PC-3 (cell line): ENCODE data around the gene SPRYD4. TPM values are rescaled to one million over a fixed set of nuclear protein-coding genes. Genes with fewer than 3 reads are reported as not detected.

ENCODE experiments used
- ATAC-seq: fragments of 200-7000 bp; cut with Tn5 transposase; 2 replicates; pipeline ENCODE4 v1.9.1; 2020; ENCODE audit warnings: mild to moderate bottlenecking, moderate library complexity
- BruUV-seq: library from RNA; stranded (reverse); fragments of 400-500 nt; replicated peaks from 2 replicates; lab custom pipeline; 2021; lab: Mats Ljungman, UMichigan
- CTCF ChIA-PET: fragments of 300-600 bp; sonication (Branson Sonifier 250); formaldehyde crosslinking; loops from one replicate; lab custom pipeline; 2022; ENCODE audit warnings: antibody characterized with exemption; lab: Charles Lee
- POLR2A ChIA-PET: fragments of 300-600 bp; sonication (Branson Sonifier 250); formaldehyde crosslinking; loops from one replicate; lab custom pipeline; 2022; ENCODE audit warnings: antibody characterized with exemption; ENCODE audit not compliant: unreplicated experiment; lab: Charles Lee
- DNase-seq: peaks from one replicate; pipeline ENCODE4 v3.0.0-alpha.2; 2015
- H2AFZ ChIP-seq: fragments of 300-600 bp; sonication (generic); 2 replicates; pipeline ENCODE4 v1.6.0; 2016; ENCODE audit warnings: antibody characterized with exemption, low read length
- H3F3A ChIP-seq: fragments of 300-600 bp; sonication (generic); one replicate; pipeline ENCODE4 v1.6.0; 2017; ENCODE audit warnings: antibody characterized with exemption, low read length, control low read depth, mild to moderate bottlenecking; ENCODE audit not compliant: unreplicated experiment
- H3K27ac ChIP-seq: fragments of 300-600 bp; sonication (generic); 2 replicates; pipeline ENCODE4 v1.5.1; 2016; ENCODE audit warnings: mild to moderate bottlenecking, low read length
- H3K27me3 ChIP-seq: fragments of 300-600 bp; sonication (generic); 2 replicates; pipeline ENCODE4 v1.6.1; 2016; ENCODE audit warnings: low read length, mixed read lengths
- H3K36me3 ChIP-seq: fragments of 300-600 bp; sonication (generic); 2 replicates; pipeline ENCODE4 v1.6.1; 2016; ENCODE audit warnings: low read depth, mixed run types, low read length, mixed read lengths
- H3K4me1 ChIP-seq: fragments of 300-600 bp; sonication (generic); 2 replicates; pipeline ENCODE4 v1.5.1; 2016; ENCODE audit warnings: low read length; ENCODE audit not compliant: insufficient read depth
- H3K4me2 ChIP-seq: fragments of 300-600 bp; sonication (generic); 2 replicates; pipeline ENCODE4 v1.6.0; 2016; ENCODE audit warnings: low read length
- H3K4me3 ChIP-seq: fragments of 300-600 bp; sonication (generic); 2 replicates; pipeline ENCODE4 v1.5.1; 2016; ENCODE audit warnings: mild to moderate bottlenecking, low read length, mixed read lengths
- H3K79me2 ChIP-seq: fragments of 300-600 bp; sonication (generic); 2 replicates; pipeline ENCODE4 v1.6.1; 2017; ENCODE audit warnings: low read length, mixed read lengths
- H3K9ac ChIP-seq: fragments of 300-600 bp; sonication (generic); 2 replicates; pipeline ENCODE4 v1.6.0; 2016; ENCODE audit warnings: mild to moderate bottlenecking, low read length
- H3K9me2 ChIP-seq: fragments of 300-600 bp; sonication (generic); replicated peaks from 2 replicates; pipeline ENCODE4 v1.6.1; 2016; ENCODE audit warnings: mixed run types, low read length, mixed read lengths
- H3K9me3 ChIP-seq: fragments of 300-600 bp; sonication (generic); 2 replicates; pipeline ENCODE4 v1.6.1; 2016; ENCODE audit warnings: low read length, mixed read lengths
- H4K20me1 ChIP-seq: fragments of 300-600 bp; sonication (generic); 2 replicates; pipeline ENCODE4 v1.6.1; 2016; ENCODE audit warnings: low read length, mixed read lengths
- EZH2 ChIP-seq: fragments of 300-600 bp; sonication (generic); IDR thresholded peaks from one replicate; pipeline ENCODE4 v1.6.1; 2017; ENCODE audit warnings: antibody characterized with exemption, mild to moderate bottlenecking, low read length; ENCODE audit not compliant: unreplicated experiment
- EZH2phosphoT487 ChIP-seq: fragments of 300-600 bp; sonication (generic); IDR thresholded peaks from 2 replicates; pipeline ENCODE4 v1.6.1; 2018; ENCODE audit warnings: mild to moderate bottlenecking, antibody characterized with exemption, low read length, borderline replicate concordance
- intact Hi-C: fragments of 100-400 bp; cut with micrococcal nuclease; formaldehyde crosslinking; loops from 2 replicates; pipeline ENCODE4 v1.9.0; 2023
- total RNA-seq: library from RNA; depleted of rRNA; stranded (reverse); fragments of >200 nt; gene quantifications from 2 replicates; pipeline ENCODE4 v1.2.3, GENCODE V29; 2014
- TF ChIP-seq, protein P1 (sequence below): fragments of 300-600 bp; sonication (generic); conservative IDR thresholded peaks from 2 replicates; pipeline ENCODE4 v1.5.1; 2017; ENCODE audit warnings: antibody characterized with exemption, low read depth, mild to moderate bottlenecking, low read length

Gene SPRYD4
- total RNA-seq, 1 experiment from 2014 or later, result 3.4 TPM

DNA sequence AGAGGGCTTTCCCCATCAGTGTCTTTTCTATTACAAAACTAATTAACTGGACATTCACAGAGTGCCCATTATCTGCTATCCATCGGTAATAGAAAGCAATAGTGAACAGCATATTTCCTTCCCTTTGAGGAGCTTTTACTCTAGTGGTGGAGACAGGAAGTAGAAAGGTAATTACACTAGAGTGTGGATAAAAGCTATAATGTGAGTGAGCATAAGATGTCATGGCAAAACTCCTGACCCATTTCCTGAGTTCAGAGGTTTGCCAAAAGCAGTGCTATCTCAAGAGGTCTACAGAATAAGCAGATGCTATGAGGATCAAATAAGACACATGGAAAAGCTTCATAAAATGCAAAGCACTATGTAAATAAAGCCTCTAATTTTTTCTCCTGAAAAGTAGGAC is 43.2 kb upstream of the SPRYD4 start:
- H2AFZ ChIP-seq, result no peak overlapping the region
- no peak overlapping the region for H3K9ac ChIP-seq
- no peaks in the 10 kb centered on the region for H3K9me3 ChIP-seq
- no peaks in the 10 kb centered on the region for H4K20me1 ChIP-seq
- intact Hi-C loops, result no loop called here
- TF ChIP-seq EZH2phosphoT487 (no peak), EZH2 (no peak)
- TF ChIP-seq, protein P1, sequence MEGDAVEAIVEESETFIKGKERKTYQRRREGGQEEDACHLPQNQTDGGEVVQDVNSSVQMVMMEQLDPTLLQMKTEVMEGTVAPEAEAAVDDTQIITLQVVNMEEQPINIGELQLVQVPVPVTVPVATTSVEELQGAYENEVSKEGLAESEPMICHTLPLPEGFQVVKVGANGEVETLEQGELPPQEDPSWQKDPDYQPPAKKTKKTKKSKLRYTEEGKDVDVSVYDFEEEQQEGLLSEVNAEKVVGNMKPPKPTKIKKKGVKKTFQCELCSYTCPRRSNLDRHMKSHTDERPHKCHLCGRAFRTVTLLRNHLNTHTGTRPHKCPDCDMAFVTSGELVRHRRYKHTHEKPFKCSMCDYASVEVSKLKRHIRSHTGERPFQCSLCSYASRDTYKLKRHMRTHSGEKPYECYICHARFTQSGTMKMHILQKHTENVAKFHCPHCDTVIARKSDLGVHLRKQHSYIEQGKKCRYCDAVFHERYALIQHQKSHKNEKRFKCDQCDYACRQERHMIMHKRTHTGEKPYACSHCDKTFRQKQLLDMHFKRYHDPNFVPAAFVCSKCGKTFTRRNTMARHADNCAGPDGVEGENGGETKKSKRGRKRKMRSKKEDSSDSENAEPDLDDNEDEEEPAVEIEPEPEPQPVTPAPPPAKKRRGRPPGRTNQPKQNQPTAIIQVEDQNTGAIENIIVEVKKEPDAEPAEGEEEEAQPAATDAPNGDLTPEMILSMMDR, result no peak
- no peak for ATAC-seq
- no peak for DNase-seq
- H3K27ac ChIP-seq, result no peak overlapping the region
- H3K4me3 ChIP-seq, result no peak overlapping the region
- H3K9me2 ChIP-seq, result no peaks in the 10 kb centered on the region
- POLR2A ChIA-PET, result no interaction called here
- peaks cover 36% of the 10 kb centered on the region for H3K36me3 ChIP-seq
- H3K79me2 ChIP-seq, result no peaks in the 10 kb centered on the region
- CTCF ChIA-PET, result no interaction called here
- no TSS peak for BruUV-seq
- H3K4me1 ChIP-seq, result no peaks in the 10 kb centered on the region
- H3F3A ChIP-seq, result no peaks in the 10 kb centered on the region
- no peaks in the 10 kb centered on the region for H3K27me3 ChIP-seq
- H3K4me2 ChIP-seq, result no peak overlapping the region

DNA sequence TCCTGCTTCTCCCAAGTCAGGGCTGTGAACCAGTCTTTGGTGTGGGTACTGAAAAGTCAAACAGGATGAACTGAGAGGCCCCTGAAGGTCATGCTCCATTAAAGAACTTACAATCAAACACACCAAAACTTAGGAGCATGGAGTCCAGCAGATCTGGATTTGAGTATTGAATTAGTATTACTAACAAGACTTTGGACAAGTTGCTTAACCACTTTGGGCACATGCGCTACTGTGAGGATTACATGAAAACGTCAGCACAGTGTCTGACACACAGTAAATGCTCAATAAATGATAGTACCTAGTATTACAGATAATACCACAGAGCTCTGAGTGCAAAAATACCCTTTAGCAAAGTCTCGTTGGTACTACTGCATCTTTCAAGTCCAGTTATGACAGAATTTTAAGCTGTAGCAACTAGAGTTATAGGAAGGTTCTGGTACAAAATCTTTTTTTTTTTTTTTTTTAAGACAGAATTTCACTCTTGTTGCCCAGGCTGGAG is 42.4 kb upstream of the SPRYD4 start:
- Histone ChIP-seq H3K27me3 (no peaks in the 10 kb centered on the region), H3K9ac (no peak overlapping the region), H3K36me3 (peaks cover 29% of the 10 kb centered on the region), H2AFZ (no peak overlapping the region), H4K20me1 (no peaks in the 10 kb centered on the region), H3K4me1 (no peaks in the 10 kb centered on the region), H3K79me2 (no peaks in the 10 kb centered on the region), H3K4me3 (no peak overlapping the region), H3K9me3 (no peaks in the 10 kb centered on the region), H3K27ac (no peak overlapping the region), H3K4me2 (no peak overlapping the region), H3K9me2 (no peaks in the 10 kb centered on the region), H3F3A (no peaks in the 10 kb centered on the region)
- CTCF ChIA-PET, result no interaction called here
- TF ChIP-seq, protein P1, result no peak
- no peak for TF ChIP-seq EZH2phosphoT487
- no peak for TF ChIP-seq EZH2
- BruUV-seq, result no TSS peak
- POLR2A ChIA-PET, result no interaction called here
- intact Hi-C loops, result no loop called here
- DNase-seq, result no peak
- no peak for ATAC-seq

DNA sequence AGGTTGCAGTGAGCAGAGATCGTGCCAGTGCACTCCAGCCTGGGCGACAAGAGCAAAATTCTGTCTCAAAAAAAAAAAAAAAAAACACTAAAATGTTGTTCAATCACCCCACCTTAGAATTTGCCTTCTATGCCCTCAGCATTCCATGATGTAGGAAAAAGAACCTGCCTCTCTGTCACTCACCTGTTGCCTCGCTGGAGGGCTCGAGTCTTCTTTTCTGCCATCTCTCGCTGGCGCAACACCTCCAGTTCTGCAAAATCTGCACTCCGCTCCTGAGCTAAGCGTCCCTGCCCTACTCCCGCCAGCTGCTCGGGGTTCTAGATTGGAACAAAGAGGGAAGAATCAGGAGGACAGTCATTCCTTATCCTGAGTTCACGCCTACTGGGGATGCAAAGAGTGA is 37.1 kb upstream of the SPRYD4 start:
- Histone ChIP-seq H4K20me1 (no peaks in the 10 kb centered on the region), H2AFZ (no peak overlapping the region), H3F3A (no peaks in the 10 kb centered on the region), H3K27me3 (no peaks in the 10 kb centered on the region), H3K27ac (no peak overlapping the region), H3K9me2 (no peaks in the 10 kb centered on the region), H3K36me3 (peaks cover 14% of the 10 kb centered on the region; the same call in 1 of the 2 replicates), H3K79me2 (no peaks in the 10 kb centered on the region), H3K9me3 (no peaks in the 10 kb centered on the region), H3K4me1 (no peaks in the 10 kb centered on the region), H3K9ac (no peak overlapping the region), H3K4me2 (no peak overlapping the region), H3K4me3 (no peak overlapping the region)
- ChIA-PET CTCF (no interaction called here), POLR2A (no interaction called here)
- TF ChIP-seq EZH2phosphoT487 (no peak), EZH2 (no peak)
- TF ChIP-seq, protein P1, result no peak
- no peak for ATAC-seq
- no TSS peak for BruUV-seq
- DNase-seq, result no peak
- intact Hi-C loops, result no loop called here
